Measurements from ENCODE around the gene CHST10. TPM values are rescaled to one million over a fixed set of nuclear protein-coding genes. Genes with fewer than 3 reads are reported as not detected.

CHST10 gene
- total and polyA plus RNA-seq, 4 donors: 0.11 to 5.2 (median 0.99) TPM

DNA sequence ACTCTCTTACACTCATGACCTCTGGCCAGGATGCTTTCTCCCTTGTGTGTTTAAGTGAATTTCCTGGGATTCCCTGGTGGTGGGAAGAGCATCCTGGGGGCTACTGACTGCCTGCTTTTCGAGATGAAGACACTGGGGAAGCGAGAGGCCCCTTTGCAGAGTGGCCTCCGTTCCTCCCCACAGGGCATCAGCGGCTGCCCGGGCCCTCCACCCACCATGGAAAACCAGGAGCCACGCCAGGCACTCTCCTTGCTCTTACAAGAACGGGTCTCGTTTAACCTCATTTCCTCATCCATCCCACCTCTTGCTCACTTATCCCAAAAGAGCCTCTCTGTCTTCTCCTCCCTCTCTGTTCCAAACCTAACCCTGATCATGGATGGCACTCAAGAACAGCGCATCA lies 17.8 kb downstream of the CHST10 start (continued):
- TF ChIP-seq, protein P1, sequence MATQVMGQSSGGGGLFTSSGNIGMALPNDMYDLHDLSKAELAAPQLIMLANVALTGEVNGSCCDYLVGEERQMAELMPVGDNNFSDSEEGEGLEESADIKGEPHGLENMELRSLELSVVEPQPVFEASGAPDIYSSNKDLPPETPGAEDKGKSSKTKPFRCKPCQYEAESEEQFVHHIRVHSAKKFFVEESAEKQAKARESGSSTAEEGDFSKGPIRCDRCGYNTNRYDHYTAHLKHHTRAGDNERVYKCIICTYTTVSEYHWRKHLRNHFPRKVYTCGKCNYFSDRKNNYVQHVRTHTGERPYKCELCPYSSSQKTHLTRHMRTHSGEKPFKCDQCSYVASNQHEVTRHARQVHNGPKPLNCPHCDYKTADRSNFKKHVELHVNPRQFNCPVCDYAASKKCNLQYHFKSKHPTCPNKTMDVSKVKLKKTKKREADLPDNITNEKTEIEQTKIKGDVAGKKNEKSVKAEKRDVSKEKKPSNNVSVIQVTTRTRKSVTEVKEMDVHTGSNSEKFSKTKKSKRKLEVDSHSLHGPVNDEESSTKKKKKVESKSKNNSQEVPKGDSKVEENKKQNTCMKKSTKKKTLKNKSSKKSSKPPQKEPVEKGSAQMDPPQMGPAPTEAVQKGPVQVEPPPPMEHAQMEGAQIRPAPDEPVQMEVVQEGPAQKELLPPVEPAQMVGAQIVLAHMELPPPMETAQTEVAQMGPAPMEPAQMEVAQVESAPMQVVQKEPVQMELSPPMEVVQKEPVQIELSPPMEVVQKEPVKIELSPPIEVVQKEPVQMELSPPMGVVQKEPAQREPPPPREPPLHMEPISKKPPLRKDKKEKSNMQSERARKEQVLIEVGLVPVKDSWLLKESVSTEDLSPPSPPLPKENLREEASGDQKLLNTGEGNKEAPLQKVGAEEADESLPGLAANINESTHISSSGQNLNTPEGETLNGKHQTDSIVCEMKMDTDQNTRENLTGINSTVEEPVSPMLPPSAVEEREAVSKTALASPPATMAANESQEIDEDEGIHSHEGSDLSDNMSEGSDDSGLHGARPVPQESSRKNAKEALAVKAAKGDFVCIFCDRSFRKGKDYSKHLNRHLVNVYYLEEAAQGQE (IDR thresholded peaks at IDR 0.05): no peak
- no peak for TF ChIP-seq YY1 (IDR thresholded peaks at IDR 0.05)

DNA sequence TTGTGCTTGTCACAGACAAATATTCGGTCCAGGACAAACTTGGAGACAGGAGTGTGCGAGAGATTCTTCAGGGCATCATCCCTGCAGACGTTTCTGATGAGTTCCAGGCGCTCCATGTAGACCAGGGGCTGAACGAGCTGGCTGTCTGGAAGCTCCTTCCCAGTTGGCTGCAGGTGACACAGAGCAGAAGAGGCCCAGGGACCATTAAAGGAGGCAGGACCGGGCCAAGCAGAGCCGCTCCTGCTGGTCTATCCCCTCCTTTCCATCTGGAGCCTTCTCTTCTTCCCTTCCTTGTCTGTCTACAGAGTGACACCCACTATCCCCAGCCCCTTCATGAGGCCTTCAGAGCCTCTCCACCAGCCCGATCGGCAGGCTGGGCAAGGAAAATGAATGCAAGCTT lies 19.5 kb downstream of the CHST10 start:
- Histone ChIP-seq H3K27ac (ENCODE audit: low read depth in 1 of 2, low read length in 2 of 2) (no peak overlapping the region), H3K36me3 (ENCODE audit: control insufficient read depth in 4 of 4, insufficient read depth in 3 of 4, low read depth in 1 of 4, low read length in 3 of 4) (no peaks in the 10 kb centered on the region), H3K4me3 (ENCODE audit: low read depth in 1 of 3, low read length in 3 of 3) (no peak overlapping the region), H3K27me3 (ENCODE audit: control insufficient read depth in 4 of 4, insufficient read depth in 4 of 4, low read length in 3 of 4) (no peaks in the 10 kb centered on the region), H3K9ac (ENCODE audit: low read depth in 1 of 2, low read length in 2 of 2) (no peak overlapping the region), H3K4me1 (ENCODE audit: control insufficient read depth in 4 of 4, insufficient read depth in 4 of 4, low read length in 3 of 4) (no peaks in the 10 kb centered on the region), H3K9me3 (ENCODE audit: control insufficient read depth in 4 of 4, low read length in 3 of 4) (no peaks in the 10 kb centered on the region)
- TF ChIP-seq YY1 (IDR thresholded peaks at IDR 0.05) (no peak), FOXA2 (IDR thresholded peaks at IDR 0.05) (no peak), HNF4A (conservative IDR thresholded peaks at IDR 0.05) (no peak), EGR1 (IDR thresholded peaks at IDR 0.05; ENCODE audit: low read depth in 2 of 2) (no peak), TAF1 (conservative IDR thresholded peaks at IDR 0.05) (no peak), GABPA (IDR thresholded peaks at IDR 0.05 in 1 of 2, conservative IDR thresholded peaks at IDR 0.05 in 1 of 2) (no peak), FOXA1 (IDR thresholded peaks at IDR 0.05) (no peak), RXRA (IDR thresholded peaks at IDR 0.05) (no peak), SP1 (IDR thresholded peaks at IDR 0.05) (no peak), JUND (IDR thresholded peaks at IDR 0.05) (no peak), RAD21 (IDR thresholded peaks at IDR 0.05) (no peak), HNF4G (IDR thresholded peaks at IDR 0.05) (no peak), NR2F2 (IDR thresholded peaks at IDR 0.05) (no peak)
- TF ChIP-seq, protein P2, sequence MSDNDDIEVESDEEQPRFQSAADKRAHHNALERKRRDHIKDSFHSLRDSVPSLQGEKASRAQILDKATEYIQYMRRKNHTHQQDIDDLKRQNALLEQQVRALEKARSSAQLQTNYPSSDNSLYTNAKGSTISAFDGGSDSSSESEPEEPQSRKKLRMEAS (IDR thresholded peaks at IDR 0.05): no peak
- TF ChIP-seq, protein P3, sequence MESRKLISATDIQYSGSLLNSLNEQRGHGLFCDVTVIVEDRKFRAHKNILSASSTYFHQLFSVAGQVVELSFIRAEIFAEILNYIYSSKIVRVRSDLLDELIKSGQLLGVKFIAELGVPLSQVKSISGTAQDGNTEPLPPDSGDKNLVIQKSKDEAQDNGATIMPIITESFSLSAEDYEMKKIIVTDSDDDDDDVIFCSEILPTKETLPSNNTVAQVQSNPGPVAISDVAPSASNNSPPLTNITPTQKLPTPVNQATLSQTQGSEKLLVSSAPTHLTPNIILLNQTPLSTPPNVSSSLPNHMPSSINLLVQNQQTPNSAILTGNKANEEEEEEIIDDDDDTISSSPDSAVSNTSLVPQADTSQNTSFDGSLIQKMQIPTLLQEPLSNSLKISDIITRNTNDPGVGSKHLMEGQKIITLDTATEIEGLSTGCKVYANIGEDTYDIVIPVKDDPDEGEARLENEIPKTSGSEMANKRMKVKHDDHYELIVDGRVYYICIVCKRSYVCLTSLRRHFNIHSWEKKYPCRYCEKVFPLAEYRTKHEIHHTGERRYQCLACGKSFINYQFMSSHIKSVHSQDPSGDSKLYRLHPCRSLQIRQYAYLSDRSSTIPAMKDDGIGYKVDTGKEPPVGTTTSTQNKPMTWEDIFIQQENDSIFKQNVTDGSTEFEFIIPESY (IDR thresholded peaks at IDR 0.05): no peak
- TF ChIP-seq, protein P1 (IDR thresholded peaks at IDR 0.05): no peak
- TF ChIP-seq, protein P4, sequence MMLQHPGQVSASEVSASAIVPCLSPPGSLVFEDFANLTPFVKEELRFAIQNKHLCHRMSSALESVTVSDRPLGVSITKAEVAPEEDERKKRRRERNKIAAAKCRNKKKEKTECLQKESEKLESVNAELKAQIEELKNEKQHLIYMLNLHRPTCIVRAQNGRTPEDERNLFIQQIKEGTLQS (IDR thresholded peaks at IDR 0.05): no peak
- TF ChIP-seq, protein P5, sequence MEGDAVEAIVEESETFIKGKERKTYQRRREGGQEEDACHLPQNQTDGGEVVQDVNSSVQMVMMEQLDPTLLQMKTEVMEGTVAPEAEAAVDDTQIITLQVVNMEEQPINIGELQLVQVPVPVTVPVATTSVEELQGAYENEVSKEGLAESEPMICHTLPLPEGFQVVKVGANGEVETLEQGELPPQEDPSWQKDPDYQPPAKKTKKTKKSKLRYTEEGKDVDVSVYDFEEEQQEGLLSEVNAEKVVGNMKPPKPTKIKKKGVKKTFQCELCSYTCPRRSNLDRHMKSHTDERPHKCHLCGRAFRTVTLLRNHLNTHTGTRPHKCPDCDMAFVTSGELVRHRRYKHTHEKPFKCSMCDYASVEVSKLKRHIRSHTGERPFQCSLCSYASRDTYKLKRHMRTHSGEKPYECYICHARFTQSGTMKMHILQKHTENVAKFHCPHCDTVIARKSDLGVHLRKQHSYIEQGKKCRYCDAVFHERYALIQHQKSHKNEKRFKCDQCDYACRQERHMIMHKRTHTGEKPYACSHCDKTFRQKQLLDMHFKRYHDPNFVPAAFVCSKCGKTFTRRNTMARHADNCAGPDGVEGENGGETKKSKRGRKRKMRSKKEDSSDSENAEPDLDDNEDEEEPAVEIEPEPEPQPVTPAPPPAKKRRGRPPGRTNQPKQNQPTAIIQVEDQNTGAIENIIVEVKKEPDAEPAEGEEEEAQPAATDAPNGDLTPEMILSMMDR (IDR thresholded peaks at IDR 0.05; ENCODE audit: low read depth, low read length, missing input control): no peak
- WGBS: 90% methylated on average over 9 of the region's 9 CpGs
- no peak for DNase-seq (ENCODE audit: low spot score)
